ENCODE data around the gene PRELID2.

GRCh38 chr5:145764325-145764724, 70.8 kb downstream of the PRELID2 start:
- TF ChIP-seq CTCF (conservative IDR thresholded peaks at IDR 0.05 in 1 of 2, IDR thresholded peaks at IDR 0.05 in 1 of 2; ENCODE audit: extremely low read depth in 1 of 2, insufficient read depth in 1 of 2, low read depth in 1 of 2, low read length in 2 of 2) = no peak
- no peak for TF ChIP-seq EZH2 (IDR thresholded peaks at IDR 0.05; ENCODE audit: borderline replicate concordance, low read length)

All from mammary epithelial cell (primary cell).